ENCODE measurements around the gene GRIA1. TPM values are rescaled to one million over a fixed set of nuclear protein-coding genes. Genes with fewer than 3 reads are reported as not detected.

GRIA1 gene
- total RNA-seq, 3 donors from 2014 or later, result 0.10 to 0.54 TPM; not detected in 1

- H3K9me3 ChIP-seq, result no peaks in the 10 kb centered on the region
- intact Hi-C loops (cut with DNase I, micrococcal nuclease), result no loop called here
- H3K4me3 ChIP-seq, result no peak overlapping the region
- H3K4me1 ChIP-seq (ENCODE audit: low read depth), result no peaks in the 10 kb centered on the region
- TF ChIP-seq CTCF (IDR thresholded peaks at IDR 0.05), result no peak
- DNase-seq (no peak), ATAC-seq (no peak)
- no peaks in the 10 kb centered on the region for H3K36me3 ChIP-seq (ENCODE audit: low read depth)
These were observed 35.1 kb downstream of the GRIA1 start for GRCh38 chr5:153525536-153525935.

- ATAC-seq (no peak), DNase-seq (no peak)
- no peak for TF ChIP-seq CTCF (IDR thresholded peaks at IDR 0.05)
- no peaks in the 10 kb centered on the region for H3K4me1 ChIP-seq (ENCODE audit: low read depth)
- no peaks in the 10 kb centered on the region for H3K36me3 ChIP-seq (ENCODE audit: low read depth)
- no peaks in the 10 kb centered on the region for H3K9me3 ChIP-seq
- intact Hi-C loops (cut with DNase I, micrococcal nuclease), result no loop called here
- no peak overlapping the region for H3K4me3 ChIP-seq
These were observed 40.1 kb downstream of the GRIA1 start for GRCh38 chr5:153530357-153531143.

GRCh38 chr5:153533546-153533945 is 43.1 kb downstream of the GRIA1 start:
- DNase-seq (no peak), ATAC-seq (no peak)
- H3K9me3 ChIP-seq, result no peaks in the 10 kb centered on the region
- H3K36me3 ChIP-seq (ENCODE audit: low read depth), result no peaks in the 10 kb centered on the region
- H3K4me3 ChIP-seq, result no peak overlapping the region
- no peak for TF ChIP-seq CTCF (IDR thresholded peaks at IDR 0.05)
- no peaks in the 10 kb centered on the region for H3K4me1 ChIP-seq (ENCODE audit: low read depth)
- intact Hi-C loops (cut with DNase I, micrococcal nuclease), result no loop called here

- no peaks in the 10 kb centered on the region for H3K9me3 ChIP-seq
- DNase-seq (no peak), ATAC-seq (no peak)
- H3K36me3 ChIP-seq (ENCODE audit: low read depth), result no peaks in the 10 kb centered on the region
- H3K4me3 ChIP-seq, result no peak overlapping the region
- TF ChIP-seq CTCF (IDR thresholded peaks at IDR 0.05), result no peak
- intact Hi-C loops (cut with DNase I, micrococcal nuclease), result no loop called here
- H3K4me1 ChIP-seq (ENCODE audit: low read depth), result no peaks in the 10 kb centered on the region
These were observed 43.6 kb downstream of the GRIA1 start for GRCh38 chr5:153534102-153534501.

GRCh38 chr5:153537207-153537606 is 46.7 kb downstream of the GRIA1 start:
- no peaks in the 10 kb centered on the region for H3K4me1 ChIP-seq (ENCODE audit: low read depth)
- DNase-seq (no peak), ATAC-seq (no peak)
- no peaks in the 10 kb centered on the region for H3K9me3 ChIP-seq
- intact Hi-C loops (cut with DNase I, micrococcal nuclease), result no loop called here
- H3K4me3 ChIP-seq, result no peak overlapping the region
- no peaks in the 10 kb centered on the region for H3K36me3 ChIP-seq (ENCODE audit: low read depth)
- no peak for TF ChIP-seq CTCF (IDR thresholded peaks at IDR 0.05)
